Stimulated activated CD8-positive, alpha-beta memory T cell treated with anti-CD3 and anti-CD28 coated beads, Interleukin-15, amount 100 ng/mL, for 48 hours (primary cell): ENCODE results near the gene SELP.
"Not testable (repeated sequence)": the region's sequence is repeated elsewhere in the genome, so short reads cannot be mapped to it uniquely, and the experiment has no call there.

Source experiments
- DNase-seq, 2 donors: peaks; one replicate each; pipeline ENCODE4 v3.0.0-alpha.2; 2020; ENCODE audit warnings: low read depth in 2 of 2

SELP gene

DNA sequence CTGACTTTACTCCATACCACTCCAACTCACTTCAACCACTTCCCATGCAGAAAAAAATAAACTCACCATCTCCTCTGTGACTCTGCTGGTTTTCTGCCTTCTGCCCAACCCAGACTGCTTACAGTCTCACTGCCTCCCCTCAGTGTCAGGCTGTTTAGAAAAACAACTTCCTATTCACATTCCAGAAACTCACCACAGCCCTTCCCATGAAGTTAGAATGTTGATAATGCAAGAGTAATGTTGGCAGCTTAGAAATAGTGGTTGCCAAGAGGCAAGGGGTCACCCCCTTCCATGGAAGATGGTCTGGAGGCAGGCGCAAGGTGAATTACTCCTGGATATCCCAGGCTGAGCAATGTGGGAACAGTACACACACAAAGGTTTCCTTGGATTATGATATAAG is at the start of gene SELP:
Gene SELP, minus strand, starts transcription at position 119 of the 400 bp plus-strand sequence. Its CDS starts 50 bp downstream, at position 69.
- DNase-seq, result no peak

- DNase-seq, result no peak
These were observed 49.8 kb upstream of the SELP start for GRCh38 chr1:169679692-169680091.

GRCh38 chr1:169676001-169676400 is 46.1 kb upstream of the SELP start:
- no peak for DNase-seq

GRCh38 chr1:169670836-169671235 is 40.9 kb upstream of the SELP start:
- no peak for DNase-seq

DNA sequence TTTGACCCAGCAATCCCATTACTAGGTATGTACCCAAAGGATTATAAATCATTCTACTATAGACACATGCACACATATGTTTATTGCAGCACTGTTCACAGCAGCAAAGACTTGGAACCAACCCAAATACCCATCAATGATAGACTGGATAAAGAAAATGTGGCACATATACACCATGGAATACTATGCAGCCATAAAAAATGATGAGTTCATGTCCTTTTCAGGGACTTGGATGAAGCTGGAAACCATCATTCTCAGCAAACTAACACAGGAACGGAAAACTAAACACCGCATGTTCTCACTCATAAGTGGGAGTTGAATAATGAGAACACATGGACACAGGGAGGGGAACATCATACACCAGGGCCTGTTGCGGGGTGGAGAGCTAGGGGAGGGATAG is 40.3 kb upstream of the SELP start:
- not testable (repeated sequence) for DNase-seq

DNA sequence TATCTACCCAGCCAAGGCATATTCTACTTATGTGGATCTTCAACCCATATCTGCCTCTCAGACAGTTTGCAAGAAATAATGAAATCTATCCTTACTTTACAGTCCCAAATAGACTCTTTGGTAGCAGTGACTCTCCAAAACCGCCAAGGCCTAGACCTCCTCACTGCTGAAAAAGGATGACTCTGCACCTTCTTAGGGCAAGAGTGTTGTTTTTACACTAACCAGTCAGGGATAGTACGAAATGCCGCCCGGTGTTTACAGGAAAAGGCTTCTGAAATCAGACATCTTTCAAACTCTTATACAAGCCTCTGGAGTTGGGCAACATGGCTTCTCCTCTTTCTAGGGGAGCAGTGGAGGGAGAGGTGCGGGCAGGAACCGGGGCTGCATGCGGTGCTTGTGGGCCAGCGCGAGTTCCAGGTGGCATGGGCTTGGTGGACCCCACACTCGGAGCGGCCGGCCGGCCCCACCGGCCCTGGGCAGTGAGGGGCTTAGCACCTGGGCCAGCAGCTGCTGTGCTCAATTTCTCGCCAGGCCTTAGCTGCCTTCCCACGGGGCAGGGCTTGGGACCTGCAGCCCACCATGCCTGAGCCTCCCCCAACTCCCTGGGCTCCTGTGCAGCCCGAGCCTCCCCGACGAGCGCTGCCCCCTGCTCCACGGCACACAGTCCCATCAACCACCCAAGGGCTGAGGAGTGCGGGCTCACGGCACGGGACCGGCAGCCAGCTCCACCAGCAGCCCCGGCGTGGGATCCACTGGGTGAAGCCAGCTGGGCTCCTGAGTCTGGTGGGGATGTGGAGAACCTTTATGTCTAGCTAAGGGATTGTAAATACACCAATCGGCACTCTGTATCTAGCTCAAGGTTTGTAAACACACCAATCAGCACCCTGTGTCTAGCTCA is 38.0 kb upstream of the SELP start:
- not testable (repeated sequence) for DNase-seq

DNA sequence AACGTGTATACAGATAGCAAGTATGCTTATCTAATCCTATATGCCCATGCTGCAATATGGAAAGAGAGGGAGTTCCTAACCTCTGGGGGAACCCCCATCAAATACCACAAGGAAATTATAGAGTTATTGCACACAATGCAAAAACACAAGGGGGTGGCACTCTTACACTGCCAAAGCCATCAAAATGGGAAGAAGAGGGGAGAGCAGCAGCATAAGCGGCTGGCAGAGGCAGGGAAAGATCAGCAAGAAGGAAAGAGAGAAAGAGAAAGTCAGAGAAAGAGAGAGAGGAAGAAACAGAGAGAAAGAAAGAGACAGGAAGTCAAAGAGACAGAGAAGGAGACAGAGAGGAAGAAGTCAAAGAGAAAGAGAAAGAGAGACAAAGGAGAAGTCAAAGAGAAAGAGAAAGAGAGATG is 37.3 kb upstream of the SELP start:
- not testable (repeated sequence) for DNase-seq

- DNase-seq, result not testable (repeated sequence)
These were observed 32.8 kb upstream of the SELP start for GRCh38 chr1:169662680-169663079.

DNA sequence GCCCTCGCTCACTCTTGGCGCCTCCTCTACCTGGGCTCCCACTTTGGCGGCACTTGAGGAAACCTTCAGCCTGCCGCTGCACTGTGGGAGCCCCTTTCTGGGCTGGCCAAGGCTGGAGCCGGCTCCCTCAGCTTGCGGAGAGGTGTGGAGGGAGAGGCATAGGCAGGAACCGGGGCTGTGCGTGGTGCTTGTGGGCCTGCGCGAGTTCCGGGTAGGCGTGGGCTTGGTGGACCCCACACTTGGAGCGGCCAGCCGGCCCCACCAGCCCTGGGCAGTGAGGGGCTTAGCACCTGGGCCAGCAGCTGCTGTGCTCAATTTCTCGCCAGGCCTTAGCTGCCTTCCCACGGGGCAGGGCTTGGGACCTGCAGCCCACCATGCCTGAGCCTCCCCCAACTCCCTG is 31.1 kb upstream of the SELP start:
- DNase-seq, result not testable (repeated sequence)

DNA sequence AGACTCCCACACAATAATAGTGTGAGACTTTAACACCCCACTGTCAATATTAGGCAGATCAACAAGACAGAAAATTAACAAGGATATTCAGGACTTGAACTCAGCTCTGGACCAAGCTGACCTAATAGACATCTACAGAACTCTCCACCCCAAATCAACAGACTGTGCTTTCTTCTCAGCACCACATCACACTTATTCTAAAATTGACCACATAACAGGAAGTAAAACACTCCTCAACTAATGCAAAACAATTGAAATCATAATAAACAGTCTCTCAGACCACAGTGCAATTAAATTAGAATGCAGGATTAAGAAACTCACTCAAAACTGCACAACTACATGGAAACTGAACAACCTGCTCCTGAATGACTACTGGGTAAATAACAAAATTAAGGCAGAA is 28.9 kb upstream of the SELP start:
- DNase-seq, result not testable (repeated sequence)

DNA sequence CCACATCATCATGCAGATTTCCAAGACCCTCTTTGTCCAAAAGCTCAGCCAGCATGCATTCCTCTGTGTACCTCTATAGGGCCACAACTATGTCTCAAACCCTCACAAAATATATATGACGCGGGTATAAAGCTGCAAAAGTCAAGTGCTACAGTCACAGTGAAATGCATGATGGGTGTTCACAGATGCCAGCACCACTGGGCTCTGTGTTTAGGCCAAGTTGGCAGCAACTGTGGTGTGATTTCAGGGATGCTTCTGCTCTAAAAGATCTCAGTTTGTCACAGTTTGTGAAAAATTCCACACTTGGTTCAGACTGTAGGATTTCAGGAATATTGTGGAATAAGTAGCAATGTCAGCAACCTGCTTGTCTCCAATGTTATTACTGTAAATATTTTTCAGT is 23.9 kb upstream of the SELP start:
- DNase-seq, result no peak

DNA sequence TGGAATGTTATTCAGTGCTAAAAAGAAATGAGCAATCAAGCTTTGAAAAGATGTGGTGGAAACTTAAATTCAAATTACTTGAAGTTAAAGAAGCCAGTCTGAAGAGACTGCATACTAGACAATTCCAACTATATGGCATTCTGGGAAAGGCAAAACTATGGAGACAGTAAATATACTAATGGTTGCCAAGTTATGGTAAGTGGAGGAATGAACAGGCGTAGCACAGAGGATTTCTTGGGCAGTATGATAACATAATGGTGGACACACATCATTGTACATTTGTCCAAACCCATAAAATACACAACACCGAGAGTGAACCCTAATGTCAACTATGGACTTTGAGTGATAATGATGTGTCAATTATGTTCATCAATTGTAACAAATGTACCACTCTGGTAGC is 21.1 kb upstream of the SELP start:
- no peak for DNase-seq

GRCh38 chr1:169650551-169650950 is 20.6 kb upstream of the SELP start:
- no peak for DNase-seq

DNA sequence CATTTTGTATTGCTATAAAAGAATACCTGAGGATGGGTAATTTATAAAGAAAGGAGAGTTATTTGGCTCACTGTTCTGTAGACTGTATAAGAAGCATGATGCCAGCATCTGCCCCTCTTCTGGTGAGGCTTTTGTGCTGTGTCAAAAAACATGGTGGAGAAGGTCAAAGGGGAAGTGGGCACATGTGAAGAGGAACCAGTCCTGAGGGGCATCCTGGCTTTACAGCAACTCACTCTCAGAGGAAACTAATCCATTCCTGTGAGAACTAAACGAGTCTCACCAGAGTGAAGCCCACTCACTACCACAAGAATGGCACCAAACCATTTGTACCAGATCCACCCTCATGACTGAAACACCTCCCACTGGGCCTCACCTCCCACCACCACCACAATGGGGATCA is 18.8 kb upstream of the SELP start:
- no peak for DNase-seq

- DNase-seq, result no peak
These were observed 18.3 kb upstream of the SELP start for GRCh38 chr1:169648187-169648586.

GRCh38 chr1:169647512-169647911 is 17.6 kb upstream of the SELP start:
- DNase-seq, result no peak

DNA sequence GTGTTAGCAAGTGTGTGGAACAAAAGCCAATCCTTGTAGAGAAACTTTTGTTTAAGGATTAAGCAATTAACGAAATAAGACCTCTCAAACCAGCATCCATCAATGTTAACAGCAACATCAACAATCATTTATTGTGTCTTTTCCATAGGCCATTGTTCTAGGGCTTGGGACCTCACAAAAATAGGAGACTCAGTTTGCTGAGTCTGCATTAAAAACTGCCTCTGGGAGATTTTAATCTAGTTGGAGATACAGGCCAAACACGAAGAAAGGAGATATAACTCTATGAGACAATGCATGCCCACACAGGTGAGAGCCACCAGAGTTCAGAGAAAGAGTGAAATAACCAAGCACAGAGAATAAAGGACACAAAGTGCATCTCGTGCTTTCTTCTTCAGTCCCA is 14.4 kb upstream of the SELP start:
- DNase-seq, result no peak

DNA sequence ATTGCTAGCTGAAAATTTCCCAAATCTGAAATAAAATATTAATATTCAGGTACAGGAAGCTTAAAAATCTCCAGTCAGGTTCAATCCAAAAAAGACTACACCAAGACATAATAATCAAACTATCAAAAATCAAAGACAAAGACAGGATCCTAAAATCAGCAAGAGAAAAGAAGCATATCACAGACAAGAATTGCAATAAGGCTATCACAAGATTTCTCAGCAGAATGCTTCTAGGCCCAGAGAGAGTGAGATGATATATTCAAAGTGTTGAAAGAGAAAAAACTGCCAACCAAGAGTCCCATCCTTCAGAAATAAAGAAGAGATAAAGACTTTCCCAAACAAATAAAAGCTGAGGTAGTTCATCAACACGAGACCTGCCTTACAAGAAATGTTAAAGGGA is 5.0 kb upstream of the SELP start:
- no peak for DNase-seq

DNA sequence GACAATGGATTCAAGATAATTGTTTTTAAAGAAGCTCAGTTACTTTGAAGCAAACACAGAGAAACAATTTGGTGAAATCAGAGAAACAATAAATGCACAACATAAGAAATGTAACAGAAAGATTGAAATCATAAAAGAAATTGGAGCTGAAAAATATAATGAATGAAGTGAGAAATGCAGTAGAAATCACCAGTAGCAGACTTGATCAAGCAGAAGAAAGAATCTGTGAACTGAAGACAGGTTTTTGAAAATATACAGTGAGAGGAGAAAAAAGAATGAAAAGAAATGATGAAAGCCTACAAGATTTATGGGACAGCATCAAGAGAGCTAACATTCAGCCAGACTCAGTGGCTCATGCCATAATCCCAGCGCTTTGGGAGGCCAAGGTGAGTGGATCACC is 4.2 kb upstream of the SELP start:
- DNase-seq, result no peak

- DNase-seq, result no peak
These were observed 1.3 kb upstream of the SELP start for GRCh38 chr1:169631249-169631648.

DNA sequence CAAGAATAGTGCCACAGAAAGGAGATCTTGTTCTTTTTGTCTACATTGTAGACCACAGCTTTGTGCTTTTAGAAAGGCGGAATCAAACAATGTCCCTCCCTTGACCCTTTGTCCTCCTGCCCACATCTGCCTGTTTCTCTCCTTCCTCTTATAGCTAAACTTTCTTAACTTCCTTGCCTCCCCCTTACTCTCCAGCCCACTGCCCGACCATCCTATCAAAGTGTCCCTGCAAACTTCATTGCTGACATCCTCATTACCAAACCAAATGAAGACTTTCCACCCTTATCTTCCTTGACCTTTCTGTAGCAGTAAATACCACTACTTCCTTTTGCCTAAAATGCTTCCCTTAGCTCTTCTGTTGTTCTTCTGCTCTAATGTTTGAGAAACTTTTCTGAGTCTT is 5.0 kb downstream of the SELP start:
- no peak for DNase-seq

- DNase-seq, result no peak
These were observed 5.8 kb downstream of the SELP start for GRCh38 chr1:169624122-169624521.

DNA sequence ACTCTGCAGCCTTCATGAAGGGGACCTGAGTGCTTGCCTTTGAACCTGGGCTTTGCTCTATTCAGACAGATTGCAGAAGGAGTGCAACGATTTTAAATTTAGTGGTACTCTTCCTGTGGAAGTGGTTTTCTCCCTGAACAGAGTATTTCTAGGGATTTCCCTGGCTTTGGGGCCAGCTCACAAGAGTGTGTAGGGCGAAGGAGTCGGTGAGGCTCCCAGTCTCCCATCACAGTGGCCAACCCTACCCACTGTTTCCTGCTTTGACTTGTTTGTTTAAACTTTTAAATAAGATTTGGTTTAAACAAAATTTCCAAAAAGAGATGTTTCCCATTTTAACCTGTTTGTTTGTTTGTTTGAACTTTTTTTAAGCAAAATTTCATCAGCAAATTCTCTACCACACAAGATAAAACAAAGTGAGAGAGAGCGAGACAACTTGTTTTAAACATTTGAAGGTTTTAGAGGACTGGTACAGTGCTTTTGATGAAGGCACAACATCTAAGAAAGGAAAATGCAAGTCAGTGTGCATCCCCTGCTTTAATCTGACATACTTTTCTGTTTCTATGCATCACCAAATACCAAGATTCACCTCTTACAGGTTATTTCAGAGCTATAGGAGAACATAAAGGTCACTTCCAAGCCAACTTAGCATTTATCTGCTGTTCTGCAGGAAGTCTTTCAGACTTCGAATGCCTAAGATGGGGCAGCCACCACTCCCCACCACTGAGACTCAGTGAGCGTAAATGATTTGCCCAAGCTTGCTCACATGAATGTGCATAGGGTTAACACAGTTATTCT is 6.6 kb downstream of the SELP start:
- DNase-seq, result no peak
